ELF-1 (cell line): ENCODE data around the gene PRC1.
A peak's percentile ranks its signal among the peaks of the same experiment; 100 is the strongest.
"Not testable (repeated sequence)": the region's sequence is repeated elsewhere in the genome, so short reads cannot be mapped to it uniquely, and the experiment has no call there.

Source experiments
- DNase-seq: peaks from one replicate; pipeline ENCODE4 v3.0.0-alpha.2; 2016; ENCODE audit warnings: low read depth, low spot score

Gene PRC1

GRCh38 chr15:90934949-90935751 is 59.2 kb downstream of the PRC1 start, which contains the start of gene UNC45A:
TSS of gene UNC45A (plus strand) at chr15:90935285. CDS start at chr15:90935325, 40 bp downstream.
- peak; percentile 96 for DNase-seq

DNA sequence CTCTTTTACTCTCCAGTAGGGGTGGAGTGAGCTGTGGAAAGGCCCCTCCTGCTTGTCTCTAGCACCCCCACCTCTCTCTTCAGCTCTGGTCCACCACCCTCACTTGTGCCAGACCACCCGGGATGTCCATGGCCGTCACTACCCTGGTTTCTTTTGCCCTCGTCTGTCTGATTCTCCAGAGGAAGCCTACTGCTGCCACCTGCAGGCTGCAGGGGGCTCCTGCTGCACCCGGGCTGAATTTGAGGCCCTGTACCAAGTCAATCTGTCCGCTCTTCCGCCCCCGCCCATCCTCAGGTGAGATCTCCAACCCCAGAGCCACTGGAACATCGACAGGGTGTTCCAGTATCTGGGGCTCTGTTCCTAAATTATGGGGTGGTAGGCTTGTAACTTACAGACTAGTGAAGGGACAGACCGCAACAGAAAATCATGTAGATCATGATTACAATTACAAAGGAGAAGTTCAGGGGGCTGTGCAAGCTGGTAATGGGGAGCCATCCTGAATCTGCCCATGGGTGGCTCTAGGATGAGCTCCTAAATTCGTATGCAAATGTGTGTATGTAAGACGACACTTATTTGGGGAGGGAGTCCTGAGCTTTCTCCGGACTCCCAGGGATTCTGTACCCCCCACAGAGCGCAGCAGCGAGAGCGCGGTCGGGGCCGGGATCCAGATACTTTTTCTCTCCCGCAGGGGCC is 59.9 kb downstream of the PRC1 start:
- DNase-seq: peak; percentile 93

DNA sequence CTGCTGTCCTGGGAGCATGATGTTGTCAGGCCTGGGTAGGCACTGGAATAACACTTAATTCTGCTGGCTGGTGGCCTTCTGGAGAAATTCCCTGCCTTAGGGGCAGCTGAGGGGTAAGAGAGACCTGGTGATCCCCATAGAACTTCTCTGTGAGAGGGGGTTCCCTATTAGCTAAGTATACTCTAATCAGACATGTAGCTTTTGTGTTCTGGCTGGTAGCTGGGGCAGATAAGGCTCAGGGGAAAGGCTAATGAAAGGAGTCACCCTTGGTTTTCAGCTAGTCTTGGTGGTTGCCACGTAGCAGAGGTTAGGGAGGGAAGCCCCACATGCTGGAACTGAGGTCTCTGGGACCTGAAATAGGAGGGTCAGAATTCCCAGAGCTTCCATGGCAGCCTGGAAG is 61.0 kb downstream of the PRC1 start:
- no peak for DNase-seq

GRCh38 chr15:90932660-90932991 is 61.7 kb downstream of the PRC1 start:
- DNase-seq: no peak

GRCh38 chr15:90931828-90932659 is 62.3 kb downstream of the PRC1 start, which contains the start of gene HDDC3:
TSS of gene HDDC3 (minus strand) at chr15:90932549. CDS start at chr15:90932540, 9 bp downstream.
- peak; percentile 95 for DNase-seq

DNA sequence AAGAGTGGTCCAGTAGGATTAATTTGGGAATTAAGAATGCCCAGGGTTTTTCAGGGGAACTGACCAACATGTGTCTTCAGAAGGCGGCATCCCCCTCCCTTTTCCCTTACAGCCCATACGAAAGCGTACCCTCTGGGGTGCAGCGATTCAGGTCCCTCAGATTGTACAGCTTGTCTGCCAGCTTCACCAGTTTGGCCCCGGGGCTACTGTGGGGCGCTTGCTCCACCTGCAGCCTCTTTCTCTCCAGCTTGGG is 62.8 kb downstream of the PRC1 start:
- no peak for DNase-seq

- DNase-seq: no peak
These were observed 63.3 kb downstream of the PRC1 start for GRCh38 chr15:90930861-90931574.

DNA sequence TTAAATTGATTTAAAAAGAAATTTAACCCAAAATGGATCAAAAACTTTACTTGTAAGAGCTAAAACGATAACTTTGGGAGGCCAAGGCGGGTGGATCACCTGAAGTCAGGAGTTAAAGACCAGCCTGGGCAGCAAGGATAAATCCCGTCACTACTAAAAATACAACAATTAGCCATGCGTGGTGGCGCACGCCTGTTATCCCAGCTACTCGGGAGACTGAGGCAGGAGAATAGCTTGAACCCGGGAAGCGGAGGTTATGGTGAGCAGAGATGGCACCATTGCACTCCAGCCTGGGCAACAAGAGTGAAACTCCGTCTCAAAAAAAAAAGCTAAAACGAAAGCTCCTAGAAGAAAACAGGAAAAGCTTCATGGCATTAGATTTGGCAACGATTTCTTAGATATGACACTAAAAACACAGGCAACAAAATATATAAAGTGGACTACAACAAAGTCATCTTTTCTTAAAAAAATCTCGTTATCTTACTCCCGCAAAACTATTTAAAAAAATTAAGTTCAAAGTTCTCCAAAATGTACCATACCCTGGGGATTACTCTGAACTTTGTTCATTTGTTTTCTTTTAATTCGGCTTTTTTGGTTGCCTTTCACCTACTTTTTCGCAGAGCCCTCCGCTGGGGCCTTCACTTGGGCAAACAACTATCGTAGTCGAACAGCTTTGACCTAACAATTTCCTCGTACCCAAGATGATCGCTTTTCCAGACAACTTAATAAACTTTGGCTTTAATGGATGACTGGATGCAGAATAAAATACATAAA is 64.9 kb downstream of the PRC1 start:
- DNase-seq: no peak

DNA sequence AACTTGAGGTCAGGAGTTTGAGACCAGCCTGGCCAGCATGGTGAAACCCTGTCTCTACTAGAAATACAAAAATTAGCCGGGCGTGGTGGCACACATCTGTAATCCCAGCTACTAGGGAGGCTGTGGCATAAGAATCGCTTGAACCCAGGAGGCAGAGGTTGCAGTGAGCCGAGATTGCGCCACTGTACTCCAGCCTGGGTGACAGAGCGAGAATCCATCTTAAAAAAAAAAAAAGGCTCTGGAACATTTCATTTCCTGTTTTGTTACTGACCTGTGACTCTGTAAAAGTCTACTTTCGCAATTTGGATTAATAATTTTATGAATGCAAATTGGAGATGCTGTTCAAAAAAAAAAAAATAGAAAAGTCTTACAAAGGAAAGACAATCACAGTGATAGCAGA is 66.2 kb downstream of the PRC1 start:
- not testable (repeated sequence) for DNase-seq

DNA sequence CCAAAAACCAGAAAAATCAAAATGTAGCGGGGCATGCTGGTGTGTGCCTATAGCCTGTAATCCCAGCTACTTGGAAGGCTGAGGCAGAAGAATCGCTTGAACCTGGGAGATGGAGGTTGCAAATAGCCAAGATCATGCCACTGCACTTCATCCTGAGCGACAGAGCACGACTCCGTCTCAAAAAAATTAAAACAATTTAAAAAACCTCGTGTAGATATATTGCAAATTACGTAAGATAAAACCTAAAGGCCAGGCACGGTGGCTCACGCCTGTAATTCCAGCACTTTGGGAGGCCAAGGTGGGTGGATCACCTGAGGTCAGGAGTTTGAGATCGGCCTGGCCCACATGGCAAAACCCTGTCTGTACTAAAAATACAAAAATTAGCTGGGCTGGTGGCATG is 67.6 kb downstream of the PRC1 start:
- DNase-seq: not testable (repeated sequence)

GRCh38 chr15:90924375-90924774 is 70.0 kb downstream of the PRC1 start:
- no peak for DNase-seq

DNA sequence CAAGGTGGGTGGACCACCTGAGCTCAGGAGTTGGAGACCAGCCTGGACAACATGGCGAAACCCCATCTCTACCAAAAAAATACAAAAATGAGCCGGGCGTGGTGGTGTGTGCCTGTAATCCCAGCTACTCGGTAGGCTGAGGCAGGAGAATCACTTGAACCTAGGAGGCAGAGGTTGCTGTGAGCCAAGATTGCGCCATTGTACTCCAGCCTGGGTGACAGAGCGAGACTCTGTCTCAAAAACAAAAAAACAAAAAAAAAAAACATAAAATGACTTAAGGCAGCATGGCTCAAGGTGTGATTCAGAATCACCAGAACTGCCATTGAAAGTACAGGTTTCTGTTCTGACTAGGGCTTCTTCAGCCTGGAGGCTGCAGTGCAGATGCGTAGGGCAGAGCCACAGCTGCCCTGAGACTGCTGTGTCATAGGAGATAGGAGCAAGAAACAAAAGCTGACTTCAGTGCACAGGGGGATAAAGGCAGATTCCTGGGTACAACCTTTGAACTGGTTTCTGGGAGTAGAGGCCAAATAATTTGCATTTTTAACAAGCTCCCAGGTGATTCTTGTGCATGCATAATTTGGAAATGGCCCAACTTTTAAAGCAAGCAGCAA is 71.5 kb downstream of the PRC1 start:
- not testable (repeated sequence) for DNase-seq

- DNase-seq: no peak
These were observed 72.4 kb downstream of the PRC1 start for GRCh38 chr15:90921887-90922286.

- no peak for DNase-seq
These were observed 75.5 kb downstream of the PRC1 start for GRCh38 chr15:90918835-90919234.

- no peak for DNase-seq
These were observed 76.1 kb downstream of the PRC1 start for GRCh38 chr15:90918034-90918788.

DNA sequence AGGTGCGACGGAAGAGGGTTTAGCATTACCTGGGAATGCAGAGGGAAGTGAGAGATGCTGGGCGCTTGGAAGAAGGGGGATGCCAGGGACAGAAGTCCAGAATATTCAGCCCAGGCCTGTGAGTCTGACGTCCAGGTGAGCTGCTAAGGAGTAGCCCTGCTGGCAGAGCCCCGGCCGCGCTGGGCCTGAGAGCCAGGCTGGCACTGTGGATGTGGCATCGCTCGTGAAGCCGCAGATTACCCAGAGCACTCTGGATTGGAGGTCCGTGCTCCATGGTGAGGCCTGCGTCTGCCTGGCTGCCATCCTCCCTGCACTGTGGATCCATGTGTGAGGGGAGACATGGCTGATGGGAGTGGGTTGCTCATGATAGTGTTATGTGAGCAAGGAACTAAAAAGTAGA is 76.8 kb downstream of the PRC1 start:
- no peak for DNase-seq

GRCh38 chr15:90916461-90916860 is 77.9 kb downstream of the PRC1 start:
- no peak for DNase-seq
